DND-41 (cell line): Measurements from ENCODE around the gene ASCL3.
A peak's percentile ranks its signal among the peaks of the same experiment; 100 is the strongest.

Experiments
- ATAC-seq: fragments of 200-7000 bp; cut with Tn5 transposase; 3 replicates; pipeline ENCODE4 v1.9.1; 2021; ENCODE audit warnings: low read depth; ENCODE audit not compliant: insufficient read depth
- DNase-seq: peaks from one replicate; pipeline ENCODE4 v3.0.0-alpha.2; 2020
- H2AFZ ChIP-seq: 2 replicates; pipeline ENCODE4 v1.6.0; 2012; ENCODE audit warnings: low read depth, low read length
- H3K27ac ChIP-seq: 2 replicates; pipeline ENCODE4 v1.5.1; 2012; ENCODE audit warnings: low read length, inconsistent platforms
- H3K27me3 ChIP-seq: fragments of 200-600 bp; sonication (generic); 2 replicates; pipeline ENCODE4 v1.6.0; 2012; ENCODE audit warnings: low read length, mild to moderate bottlenecking, inconsistent platforms; ENCODE audit not compliant: insufficient read depth, poor library complexity
- H3K36me3 ChIP-seq: 2 replicates; pipeline ENCODE4 v1.5.1; 2012; ENCODE audit warnings: low read length, inconsistent platforms; ENCODE audit not compliant: insufficient read depth
- H3K4me1 ChIP-seq: 2 replicates; pipeline ENCODE4 v1.5.1; 2012; ENCODE audit warnings: mild to moderate bottlenecking, low read length; ENCODE audit not compliant: insufficient read depth
- H3K4me2 ChIP-seq: 2 replicates; pipeline ENCODE4 v1.6.0; 2012; ENCODE audit warnings: mild to moderate bottlenecking, moderate library complexity, low read length, inconsistent platforms; ENCODE audit not compliant: insufficient read depth
- H3K4me3 ChIP-seq, 2 experiments: fragments of 200-600 bp in 1 of 2; shearing (Covaris generic) in 1 of 2; 2 replicates each; pipeline ENCODE4 v1.5.1; 2012 to 2016; ENCODE audit warnings: inconsistent platforms in 2 of 2, low read length in 2 of 2, mild to moderate bottlenecking in 2 of 2, low read depth in 1 of 2, moderate library complexity in 1 of 2
- H3K79me2 ChIP-seq: 2 replicates; pipeline ENCODE4 v1.6.0; 2012; ENCODE audit warnings: low read length, inconsistent platforms; ENCODE audit not compliant: insufficient read depth
- H3K9ac ChIP-seq: 2 replicates; pipeline ENCODE4 v1.6.0; 2012; ENCODE audit warnings: low read depth, mild to moderate bottlenecking, inconsistent platforms, low read length, moderate library complexity
- H3K9me3 ChIP-seq: 2 replicates; pipeline ENCODE4 v1.5.1; 2012; ENCODE audit warnings: low read length, moderate library complexity, mild to moderate bottlenecking, inconsistent platforms; ENCODE audit not compliant: insufficient read depth, severe bottlenecking
- H4K20me1 ChIP-seq: 2 replicates; pipeline ENCODE4 v1.6.0; 2012; ENCODE audit warnings: low read length; ENCODE audit not compliant: insufficient read depth
- CTCF ChIP-seq: IDR thresholded peaks from 2 replicates; pipeline ENCODE4 v1.5.1; 2012; ENCODE audit warnings: borderline replicate concordance, low read length, moderate library complexity, mild to moderate bottlenecking; ENCODE audit not compliant: poor library complexity, severe bottlenecking; ENCODE audit errors: extremely low read depth
- EZH2 ChIP-seq: IDR thresholded peaks from 3 replicates; pipeline ENCODE4 v1.6.1; 2012; ENCODE audit warnings: borderline replicate concordance, low read depth, mild to moderate bottlenecking, moderate library complexity, low read length, inconsistent platforms; ENCODE audit not compliant: severe bottlenecking

Gene ASCL3

GRCh38 chr11:8922691-8923090 lies 20.1 kb downstream of the ASCL3 start:
- ATAC-seq (no peak), DNase-seq (no peak)
- Histone ChIP-seq H3K4me3 (no peak overlapping the region), H3K27me3 (no peaks in the 10 kb centered on the region), H3K4me2 (no peak overlapping the region), H3K36me3 (peaks cover 64% of the 10 kb centered on the region), H3K27ac (no peak overlapping the region), H4K20me1 (no peaks in the 10 kb centered on the region), H3K79me2 (no peaks in the 10 kb centered on the region), H3K9ac (no peak overlapping the region), H3K4me1 (no peaks in the 10 kb centered on the region), H3K9me3 (no peaks in the 10 kb centered on the region), H2AFZ (no peak overlapping the region)
- TF ChIP-seq EZH2 (no peak), CTCF (no peak)

- Histone ChIP-seq H3K9ac (no peak overlapping the region), H3K79me2 (peaks cover 25% of the 10 kb centered on the region), H3K4me2 (no peak overlapping the region), H3K27me3 (no peaks in the 10 kb centered on the region), H4K20me1 (peaks cover 4% of the 10 kb centered on the region; the same call in 1 of the 2 replicates), H3K36me3 (peaks cover 78% of the 10 kb centered on the region), H3K4me1 (peaks cover 27% of the 10 kb centered on the region), H2AFZ (no peak overlapping the region), H3K27ac (no peak overlapping the region), H3K9me3 (no peaks in the 10 kb centered on the region), H3K4me3 (no peak overlapping the region)
- no peak for DNase-seq
- TF ChIP-seq CTCF, result no peak
- no peak for TF ChIP-seq EZH2
- ATAC-seq, result no peak
Observed at GRCh38 chr11:8917157-8917825, 25.5 kb downstream of the ASCL3 start.

GRCh38 chr11:8914661-8915018 lies 28.2 kb downstream of the ASCL3 start:
- H3K27me3 ChIP-seq, result no peaks in the 10 kb centered on the region
- peaks cover 36% of the 10 kb centered on the region for H3K79me2 ChIP-seq
- TF ChIP-seq CTCF (no peak), EZH2 (no peak)
- H3K36me3 ChIP-seq, result peaks cover 56% of the 10 kb centered on the region
- H3K4me1 ChIP-seq, result peaks cover 40% of the 10 kb centered on the region
- no peak overlapping the region for H3K9ac ChIP-seq
- no peaks in the 10 kb centered on the region for H3K9me3 ChIP-seq
- peak overlapping the region; percentile 51 for H3K4me2 ChIP-seq
- ATAC-seq (no peak), DNase-seq (no peak)
- H2AFZ ChIP-seq, result no peak overlapping the region
- no peak overlapping the region for H3K27ac ChIP-seq
- H4K20me1 ChIP-seq, result peaks cover 4% of the 10 kb centered on the region; the same call in 1 of the 2 replicates
- H3K4me3 ChIP-seq, result no peak overlapping the region
